Panc1 (cell line): ENCODE results near the gene ICOSLG. TPM values are rescaled to one million over a fixed set of nuclear protein-coding genes. Genes with fewer than 3 reads are reported as not detected.
"Not testable (repeated sequence)": the region's sequence is repeated elsewhere in the genome, so short reads cannot be mapped to it uniquely, and the experiment has no call there.

Experiments used
- ATAC-seq: fragments of 200-7000 bp; cut with Tn5 transposase; 2 replicates; pipeline ENCODE4 v1.9.1; 2020; ENCODE audit warnings: mild to moderate bottlenecking, moderate library complexity
- BruUV-seq: library from RNA; stranded (reverse); fragments of 400-500 nt; replicated peaks from 2 replicates; lab custom pipeline; 2021; lab: Mats Ljungman, UMichigan
- CTCF ChIA-PET: fragments of 300-600 bp; sonication (Branson Sonifier 250); formaldehyde crosslinking; loops from one replicate; lab custom pipeline; 2022; ENCODE audit warnings: antibody characterized with exemption; lab: Charles Lee
- POLR2A ChIA-PET: fragments of 300-600 bp; sonication (Branson Sonifier 250); formaldehyde crosslinking; loops from one replicate; lab custom pipeline; 2022; ENCODE audit warnings: antibody characterized with exemption; lab: Charles Lee
- DNase-seq: peaks from one replicate; pipeline ENCODE4 v3.0.0-alpha.2; 2010; ENCODE audit warnings: low read depth, low spot score
- H3K27ac ChIP-seq: 2 replicates; pipeline ENCODE4 v1.5.1; 2011; ENCODE audit warnings: mild to moderate bottlenecking, low read length, inconsistent platforms
- H3K27me3 ChIP-seq: fragments of 200-500 bp; sonication (Bioruptor generic); 2 replicates; pipeline ENCODE4 v1.6.0; 2014; ENCODE audit warnings: low read length, inconsistent platforms; ENCODE audit not compliant: control insufficient read depth, insufficient read depth
- H3K36me3 ChIP-seq: fragments of 200-500 bp; sonication (Bioruptor generic); 2 replicates; pipeline ENCODE4 v1.5.1; 2014; ENCODE audit warnings: inconsistent platforms, mild to moderate bottlenecking, low read length, moderate library complexity; ENCODE audit not compliant: control insufficient read depth, insufficient read depth
- H3K4me1 ChIP-seq: 2 replicates; pipeline ENCODE4 v1.5.1; 2011; ENCODE audit warnings: inconsistent platforms, mild to moderate bottlenecking, low read length, moderate library complexity; ENCODE audit not compliant: control insufficient read depth, insufficient read depth
- H3K4me3 ChIP-seq, 2 experiments: 2 replicates each; pipeline ENCODE4 v1.5.1; 2011 to 2012; ENCODE audit warnings: low read depth in 2 of 2, low read length in 2 of 2, mild to moderate bottlenecking in 2 of 2, inconsistent platforms in 1 of 2, moderate library complexity in 1 of 2
- H3K9me3 ChIP-seq: fragments of 200-500 bp; sonication (Bioruptor generic); 2 replicates; pipeline ENCODE4 v1.5.1; 2014; ENCODE audit warnings: low read depth, mild to moderate bottlenecking, inconsistent platforms, low read length, moderate library complexity; ENCODE audit not compliant: control insufficient read depth, insufficient read depth
- in situ Hi-C: cut with HindIII; loops from 2 replicates; pipeline ENCODE4 v1.10.0; 2016; ENCODE audit warnings: low sequenced_read_pairs, low pct_unique_long_range_greater_than_20kb
- intact Hi-C: fragments of 100-400 bp; cut with micrococcal nuclease; formaldehyde crosslinking; loops from one replicate; pipeline ENCODE4 v1.10.0; 2022; ENCODE audit not compliant: unreplicated experiment
- total RNA-seq: library from RNA; stranded (reverse); gene quantifications from one replicate; pipeline ENCODE4 v1.2.1, GENCODE V29; 2021; ENCODE audit not compliant: unreplicated experiment

The ICOSLG gene
- total RNA-seq, 1 experiment from 2014 or later = 5.5 TPM

GRCh38 chr21:44247904-44248303 is 7.2 kb upstream of the ICOSLG start:
- DNase-seq, in situ Hi-C loops, intact Hi-C loops, H3K9me3 ChIP-seq, BruUV-seq, POLR2A ChIA-PET, H3K27ac ChIP-seq, H3K4me1 ChIP-seq, H3K4me3 ChIP-seq, H3K36me3 ChIP-seq, H3K27me3 ChIP-seq, CTCF ChIA-PET, ATAC-seq: not testable (repeated sequence)

- H3K36me3 ChIP-seq, H3K9me3 ChIP-seq, intact Hi-C loops, H3K4me1 ChIP-seq, H3K27me3 ChIP-seq, BruUV-seq, in situ Hi-C loops, H3K4me3 ChIP-seq, H3K27ac ChIP-seq, CTCF ChIA-PET, POLR2A ChIA-PET, DNase-seq: not testable (repeated sequence)
- peak; percentile 63 for ATAC-seq
These were observed 3.2 kb upstream of the ICOSLG start for GRCh38 chr21:44243980-44244379.

- POLR2A ChIA-PET, H3K4me1 ChIP-seq, H3K27me3 ChIP-seq, H3K9me3 ChIP-seq, DNase-seq, BruUV-seq, intact Hi-C loops, H3K36me3 ChIP-seq, CTCF ChIA-PET, H3K4me3 ChIP-seq, H3K27ac ChIP-seq, in situ Hi-C loops: not testable (repeated sequence)
- peak; percentile 50 for ATAC-seq
These were observed 538 bp upstream of the ICOSLG start for GRCh38 chr21:44241281-44241680.

DNA sequence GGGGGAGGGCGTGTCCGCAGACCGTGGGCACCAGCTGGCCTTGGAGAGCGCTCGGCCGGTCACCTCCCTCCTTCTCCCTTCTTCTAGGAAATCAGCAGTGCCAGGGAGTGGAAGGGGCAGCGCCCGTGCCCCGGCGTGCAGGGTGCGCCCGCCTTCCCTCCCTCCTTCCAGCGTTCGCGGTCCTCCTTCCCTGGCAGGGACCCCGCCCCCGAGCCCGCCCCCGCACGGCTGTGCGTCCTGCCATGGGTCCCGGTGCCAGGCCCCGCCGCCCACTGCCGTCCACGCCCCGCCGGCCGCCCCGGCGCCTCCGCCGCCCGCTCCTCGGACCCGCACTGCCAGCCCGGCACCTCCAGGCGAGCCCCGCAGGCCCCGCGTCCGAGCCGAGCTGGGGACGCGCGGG is 390 bp downstream of the ICOSLG start:
- H3K9me3 ChIP-seq, POLR2A ChIA-PET, DNase-seq, H3K27me3 ChIP-seq, in situ Hi-C loops, H3K4me3 ChIP-seq, CTCF ChIA-PET, H3K36me3 ChIP-seq, H3K4me1 ChIP-seq, H3K27ac ChIP-seq, intact Hi-C loops, BruUV-seq: not testable (repeated sequence)
- peak; percentile 85 for ATAC-seq

DNA sequence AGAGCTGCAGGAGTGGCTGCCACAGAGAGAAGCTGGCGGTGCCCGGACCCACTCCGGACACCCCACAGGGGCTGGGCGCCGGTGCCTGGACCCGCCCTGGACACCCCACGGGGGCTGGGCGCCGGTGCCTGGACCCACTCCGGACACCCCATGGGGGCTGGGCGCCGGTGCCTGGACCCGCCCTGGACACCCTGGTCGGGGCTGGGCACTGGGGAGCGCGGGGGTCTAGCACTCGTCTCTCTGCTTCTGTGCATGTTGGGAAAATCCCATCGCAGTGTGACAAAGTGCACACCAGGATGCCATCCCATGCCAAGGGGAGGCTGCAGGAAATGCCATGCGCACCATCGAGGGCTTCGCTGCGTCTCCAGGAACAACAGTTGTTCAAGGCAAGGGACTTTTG is 11.2 kb downstream of the ICOSLG start:
- ATAC-seq, DNase-seq, H3K27ac ChIP-seq, H3K27me3 ChIP-seq, H3K4me1 ChIP-seq, intact Hi-C loops, CTCF ChIA-PET, H3K9me3 ChIP-seq, H3K36me3 ChIP-seq, BruUV-seq, in situ Hi-C loops, H3K4me3 ChIP-seq, POLR2A ChIA-PET: not testable (repeated sequence)

DNA sequence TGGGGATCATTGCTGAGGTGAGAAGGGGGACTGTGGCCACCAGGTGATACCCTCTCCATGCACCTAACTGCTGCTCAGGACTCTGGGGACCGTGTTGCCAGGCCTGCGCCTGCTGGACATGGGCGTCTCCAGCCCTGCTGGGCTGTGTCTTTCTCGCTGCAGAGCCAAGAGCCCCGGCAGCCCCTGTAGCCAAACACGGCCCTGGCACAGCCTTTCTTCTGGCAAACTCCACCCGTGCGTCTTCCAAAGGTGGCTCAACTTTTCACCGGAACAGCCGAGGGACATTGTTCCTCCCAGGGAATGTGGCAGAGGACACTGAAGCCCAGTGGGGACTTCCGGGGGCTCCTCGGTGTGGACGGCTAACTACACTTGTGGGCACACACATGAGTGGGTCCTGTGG is 12.6 kb downstream of the ICOSLG start:
- ATAC-seq, H3K4me1 ChIP-seq, H3K4me3 ChIP-seq, H3K27me3 ChIP-seq, H3K27ac ChIP-seq, DNase-seq, CTCF ChIA-PET, H3K36me3 ChIP-seq, in situ Hi-C loops, H3K9me3 ChIP-seq, BruUV-seq, intact Hi-C loops, POLR2A ChIA-PET: not testable (repeated sequence)

DNA sequence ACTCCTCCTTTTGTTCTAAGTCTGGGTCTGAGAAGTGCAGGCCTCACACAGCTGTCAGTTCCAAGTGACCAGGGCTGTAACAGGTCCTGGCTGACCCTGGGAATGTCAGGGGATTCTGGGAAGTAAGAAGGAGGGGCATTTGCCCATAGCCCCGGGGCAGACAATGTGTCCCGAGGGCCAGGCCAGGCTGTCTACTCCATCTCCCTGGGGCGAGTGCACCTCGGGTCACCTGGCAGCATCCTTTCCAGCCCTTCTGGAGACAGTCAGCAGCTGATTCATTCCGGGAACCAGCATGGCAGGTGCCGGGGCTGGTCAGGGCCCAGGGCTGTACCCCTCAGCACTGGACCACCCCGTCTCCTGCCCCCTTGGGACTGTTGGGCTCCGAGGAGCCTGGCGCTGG is 13.1 kb downstream of the ICOSLG start:
- CTCF ChIA-PET, in situ Hi-C loops, H3K9me3 ChIP-seq, H3K4me3 ChIP-seq, H3K27ac ChIP-seq, BruUV-seq, intact Hi-C loops, POLR2A ChIA-PET, ATAC-seq, H3K4me1 ChIP-seq, H3K27me3 ChIP-seq, H3K36me3 ChIP-seq, DNase-seq: not testable (repeated sequence)

- DNase-seq, H3K4me1 ChIP-seq, intact Hi-C loops, H3K36me3 ChIP-seq, CTCF ChIA-PET, H3K4me3 ChIP-seq, H3K27me3 ChIP-seq, H3K27ac ChIP-seq, POLR2A ChIA-PET, H3K9me3 ChIP-seq, BruUV-seq, in situ Hi-C loops, ATAC-seq: not testable (repeated sequence)
These were observed 15.1 kb downstream of the ICOSLG start for GRCh38 chr21:44225605-44226004.
